Astrocyte (in vitro differentiated cells and primary cell): ENCODE data around the gene DNAH1. TPM values are rescaled to one million over a fixed set of nuclear protein-coding genes. Genes with fewer than 3 reads are reported as not detected.

Experiments
- DNase-seq: peaks from one replicate; pipeline ENCODE4 v3.0.0-alpha.2; 2010; ENCODE audit warnings: low read depth
- FAIRE-seq: peaks from 2 replicates; lab custom pipeline; 2011; peaks lifted over from hg19 to GRCh38; lab: Jason Lieb, UNC
- H2AFZ ChIP-seq: 2 replicates; pipeline ENCODE4 v1.6.0; 2012; ENCODE audit warnings: low read depth, low read length, inconsistent platforms
- H3K27ac ChIP-seq: 2 replicates; pipeline ENCODE4 v1.5.1; 2011; ENCODE audit warnings: low read depth, low read length, inconsistent platforms
- H3K27me3 ChIP-seq: 2 replicates; pipeline ENCODE4 v1.6.0; 2011; ENCODE audit warnings: low read length, inconsistent platforms; ENCODE audit not compliant: insufficient read depth
- H3K36me3 ChIP-seq: 2 replicates; pipeline ENCODE4 v1.5.1; 2011; ENCODE audit warnings: low read length, inconsistent platforms; ENCODE audit not compliant: insufficient read depth
- H3K4me1 ChIP-seq: 2 replicates; pipeline ENCODE4 v1.5.1; 2011; ENCODE audit warnings: low read length, inconsistent platforms; ENCODE audit not compliant: insufficient read depth
- H3K4me2 ChIP-seq: 2 replicates; pipeline ENCODE4 v1.6.0; 2012; ENCODE audit warnings: low read length, inconsistent platforms
- H3K4me3 ChIP-seq: 2 replicates; pipeline ENCODE4 v1.5.1; 2011; ENCODE audit warnings: low read depth, mild to moderate bottlenecking, low read length, inconsistent platforms; ENCODE audit not compliant: insufficient read depth
- H3K79me2 ChIP-seq: 2 replicates; pipeline ENCODE4 v1.6.0; 2012; ENCODE audit warnings: mild to moderate bottlenecking, low read length, inconsistent platforms; ENCODE audit not compliant: insufficient read depth
- H3K9ac ChIP-seq: 2 replicates; pipeline ENCODE4 v1.6.0; 2012; ENCODE audit warnings: mild to moderate bottlenecking, low read length, inconsistent platforms
- H3K9me3 ChIP-seq: 2 replicates; pipeline ENCODE4 v1.5.1; 2012; ENCODE audit warnings: low read depth, mild to moderate bottlenecking, low read length, inconsistent platforms; ENCODE audit not compliant: insufficient read depth
- H4K20me1 ChIP-seq: 2 replicates; pipeline ENCODE4 v1.6.0; 2012; ENCODE audit warnings: low read length, inconsistent platforms; ENCODE audit not compliant: insufficient read depth
- H3K27ac Mint-ChIP-seq: one replicate; pipeline ENCODE4 v1.8.0; 2021; ENCODE audit warnings: mild to moderate bottlenecking, mixed read lengths; ENCODE audit not compliant: unreplicated experiment
- H3K27me3 Mint-ChIP-seq: one replicate; pipeline ENCODE4 v1.8.0; 2021; ENCODE audit warnings: low read depth, mixed read lengths; ENCODE audit not compliant: unreplicated experiment
- H3K36me3 Mint-ChIP-seq: one replicate; pipeline ENCODE4 v1.8.0; 2021; ENCODE audit warnings: low read depth, mixed read lengths; ENCODE audit not compliant: unreplicated experiment
- H3K4me1 Mint-ChIP-seq: one replicate; pipeline ENCODE4 v1.8.0; 2021; ENCODE audit warnings: low read depth, mixed read lengths; ENCODE audit not compliant: unreplicated experiment
- H3K4me3 Mint-ChIP-seq: one replicate; pipeline ENCODE4 v1.8.0; 2021; ENCODE audit warnings: mild to moderate bottlenecking, moderate library complexity, mixed read lengths; ENCODE audit not compliant: unreplicated experiment
- H3K9me3 Mint-ChIP-seq: one replicate; pipeline ENCODE4 v1.8.0; 2021; ENCODE audit warnings: mild to moderate bottlenecking, mixed read lengths; ENCODE audit not compliant: unreplicated experiment
- EZH2 ChIP-seq: IDR thresholded peaks from 2 replicates; pipeline ENCODE4 v1.6.1; 2012; ENCODE audit warnings: mild to moderate bottlenecking, low read length, inconsistent platforms; ENCODE audit not compliant: insufficient read depth
- total RNA-seq: library from RNA; stranded (reverse); gene quantifications from 2 replicates; pipeline ENCODE4 v1.2.1, GENCODE V29; 2021
- TF ChIP-seq, protein P1 (sequence below): IDR thresholded peaks from 2 replicates; pipeline ENCODE4 v1.5.1; 2011; ENCODE audit warnings: low read depth, mild to moderate bottlenecking, inconsistent platforms, low read length, moderate library complexity; ENCODE audit not compliant: insufficient read depth

Gene DNAH1
- total RNA-seq, 1 donor from 2014 or later = 2.3 TPM

DNA sequence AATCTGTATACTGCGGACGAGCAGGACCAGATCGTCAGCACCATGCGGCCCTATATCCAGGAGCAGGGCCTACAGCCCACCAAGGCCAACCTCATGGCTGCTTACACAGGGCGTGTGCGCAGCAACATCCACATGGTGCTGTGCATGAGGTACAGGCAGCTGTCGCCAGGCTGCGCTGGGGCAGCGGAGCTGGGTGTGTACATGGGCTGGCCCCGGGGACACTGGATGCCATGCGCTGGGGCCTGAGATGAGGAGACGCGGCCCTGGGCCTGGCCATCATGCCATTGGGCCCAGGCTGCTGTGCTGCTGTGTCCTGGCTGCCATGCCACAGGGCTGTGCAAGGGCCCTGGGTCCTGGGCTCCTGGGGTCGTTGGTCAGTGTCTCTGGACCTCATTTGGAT is 67.3 kb downstream of the DNAH1 start:
- Mint-ChIP-seq H3K4me3 (no peak overlapping the region), H3K27ac (no peak overlapping the region), H3K9me3 (no peaks in the 10 kb centered on the region), H3K27me3 (peaks cover 37% of the 10 kb centered on the region), H3K36me3 (no peaks in the 10 kb centered on the region), H3K4me1 (no peaks in the 10 kb centered on the region)
- no peaks in the 10 kb centered on the region for H3K9me3 ChIP-seq
- no peaks in the 10 kb centered on the region for H3K4me1 ChIP-seq
- H3K4me2 ChIP-seq = no peak overlapping the region
- no peaks in the 10 kb centered on the region for H3K79me2 ChIP-seq
- H3K27me3 ChIP-seq = no peaks in the 10 kb centered on the region
- H3K36me3 ChIP-seq = no peaks in the 10 kb centered on the region
- no peak overlapping the region for H3K9ac ChIP-seq
- H3K27ac ChIP-seq = no peak overlapping the region
- DNase-seq = no peak
- FAIRE-seq = no peak
- TF ChIP-seq EZH2 = no peak
- TF ChIP-seq, protein P1, sequence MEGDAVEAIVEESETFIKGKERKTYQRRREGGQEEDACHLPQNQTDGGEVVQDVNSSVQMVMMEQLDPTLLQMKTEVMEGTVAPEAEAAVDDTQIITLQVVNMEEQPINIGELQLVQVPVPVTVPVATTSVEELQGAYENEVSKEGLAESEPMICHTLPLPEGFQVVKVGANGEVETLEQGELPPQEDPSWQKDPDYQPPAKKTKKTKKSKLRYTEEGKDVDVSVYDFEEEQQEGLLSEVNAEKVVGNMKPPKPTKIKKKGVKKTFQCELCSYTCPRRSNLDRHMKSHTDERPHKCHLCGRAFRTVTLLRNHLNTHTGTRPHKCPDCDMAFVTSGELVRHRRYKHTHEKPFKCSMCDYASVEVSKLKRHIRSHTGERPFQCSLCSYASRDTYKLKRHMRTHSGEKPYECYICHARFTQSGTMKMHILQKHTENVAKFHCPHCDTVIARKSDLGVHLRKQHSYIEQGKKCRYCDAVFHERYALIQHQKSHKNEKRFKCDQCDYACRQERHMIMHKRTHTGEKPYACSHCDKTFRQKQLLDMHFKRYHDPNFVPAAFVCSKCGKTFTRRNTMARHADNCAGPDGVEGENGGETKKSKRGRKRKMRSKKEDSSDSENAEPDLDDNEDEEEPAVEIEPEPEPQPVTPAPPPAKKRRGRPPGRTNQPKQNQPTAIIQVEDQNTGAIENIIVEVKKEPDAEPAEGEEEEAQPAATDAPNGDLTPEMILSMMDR = no peak
- H2AFZ ChIP-seq = no peak overlapping the region
- no peaks in the 10 kb centered on the region for H4K20me1 ChIP-seq
- H3K4me3 ChIP-seq = no peak overlapping the region

DNA sequence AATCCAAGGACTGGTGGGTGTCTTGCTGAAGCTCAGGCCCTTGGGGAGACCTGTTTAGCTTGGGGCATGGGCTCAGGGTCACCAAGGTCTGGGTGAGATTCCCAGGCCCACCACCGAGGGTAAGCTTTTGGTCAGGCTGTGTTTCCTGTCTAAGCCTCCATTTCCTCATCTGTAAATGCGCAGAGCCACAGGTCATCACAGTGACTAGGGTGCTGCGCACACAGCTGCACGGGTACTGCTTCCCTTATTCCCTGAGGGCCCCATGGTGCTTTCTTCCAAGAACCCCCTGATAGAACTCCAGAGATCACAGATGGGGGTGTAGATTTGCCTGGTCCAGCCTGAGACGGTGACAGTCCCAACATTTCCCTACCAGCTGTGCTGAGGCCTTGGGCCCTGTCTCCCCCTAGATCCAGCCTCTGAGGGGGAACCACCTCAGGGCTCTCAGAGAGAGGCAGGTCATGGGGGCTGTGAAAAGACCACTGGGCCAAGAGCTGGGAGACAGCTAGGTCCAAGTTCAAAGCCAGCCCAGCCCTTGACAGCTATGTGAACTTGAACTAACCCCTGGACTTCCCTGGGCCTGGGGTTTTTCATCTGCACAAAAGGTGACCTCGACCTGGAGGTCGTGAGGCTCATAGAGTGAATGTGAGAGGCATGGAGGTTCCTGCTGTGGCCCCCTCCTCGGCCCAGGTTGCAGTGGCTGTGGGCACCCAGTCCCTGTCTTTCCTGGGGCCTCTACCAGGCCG is 68.1 kb downstream of the DNAH1 start:
- H3K27me3 Mint-ChIP-seq = peaks cover 36% of the 10 kb centered on the region
- DNase-seq = no peak
- H2AFZ ChIP-seq = no peak overlapping the region
- no peak overlapping the region for H3K27ac Mint-ChIP-seq
- no peaks in the 10 kb centered on the region for H3K9me3 Mint-ChIP-seq
- no peak overlapping the region for H3K27ac ChIP-seq
- H4K20me1 ChIP-seq = no peaks in the 10 kb centered on the region
- no peak overlapping the region for H3K4me3 ChIP-seq
- no peak overlapping the region for H3K4me2 ChIP-seq
- no peaks in the 10 kb centered on the region for H3K36me3 ChIP-seq
- H3K79me2 ChIP-seq = no peaks in the 10 kb centered on the region
- no peaks in the 10 kb centered on the region for H3K4me1 Mint-ChIP-seq
- TF ChIP-seq, protein P1 = no peak
- no peak for TF ChIP-seq EZH2
- peaks cover 2% of the 10 kb centered on the region for H3K36me3 Mint-ChIP-seq
- H3K9ac ChIP-seq = no peak overlapping the region
- no peak for FAIRE-seq
- no peaks in the 10 kb centered on the region for H3K9me3 ChIP-seq
- H3K4me1 ChIP-seq = no peaks in the 10 kb centered on the region
- no peak overlapping the region for H3K4me3 Mint-ChIP-seq
- H3K27me3 ChIP-seq = no peaks in the 10 kb centered on the region

DNA sequence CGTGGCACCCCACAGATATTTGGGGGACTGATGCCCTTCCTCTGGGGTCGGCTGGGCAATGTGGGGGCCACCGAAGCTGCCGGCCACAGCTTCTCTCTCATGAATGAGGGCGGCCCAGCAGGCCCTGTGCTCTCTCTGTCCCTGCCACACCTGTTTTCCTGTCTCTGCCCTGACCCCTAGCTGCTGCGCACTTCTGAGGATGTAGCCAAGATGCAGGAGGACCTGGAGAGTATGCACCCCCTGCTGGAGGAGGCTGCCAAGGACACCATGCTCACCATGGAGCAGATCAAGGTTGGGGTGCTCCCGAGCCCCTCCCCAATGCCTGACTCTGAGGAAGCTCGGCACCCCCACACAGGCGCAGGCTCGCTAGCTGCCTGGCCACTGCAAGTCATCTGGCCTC is 69.0 kb downstream of the DNAH1 start:
- no peak overlapping the region for H3K4me3 ChIP-seq
- H2AFZ ChIP-seq = no peak overlapping the region
- no peaks in the 10 kb centered on the region for H3K9me3 Mint-ChIP-seq
- H3K4me1 ChIP-seq = no peaks in the 10 kb centered on the region
- H3K4me2 ChIP-seq = no peak overlapping the region
- no peak for TF ChIP-seq EZH2
- TF ChIP-seq, protein P1 = peak; percentile 28
- H3K36me3 Mint-ChIP-seq = peaks cover 2% of the 10 kb centered on the region
- H3K27me3 ChIP-seq = no peaks in the 10 kb centered on the region
- H3K4me1 Mint-ChIP-seq = no peaks in the 10 kb centered on the region
- no peak overlapping the region for H3K27ac ChIP-seq
- H3K4me3 Mint-ChIP-seq = no peak overlapping the region
- DNase-seq (peak; percentile 12), FAIRE-seq (no peak)
- H3K9me3 ChIP-seq = no peaks in the 10 kb centered on the region
- H4K20me1 ChIP-seq = no peaks in the 10 kb centered on the region
- H3K9ac ChIP-seq = no peak overlapping the region
- H3K27ac Mint-ChIP-seq = no peak overlapping the region
- no peaks in the 10 kb centered on the region for H3K36me3 ChIP-seq
- peaks cover 35% of the 10 kb centered on the region for H3K27me3 Mint-ChIP-seq
- no peaks in the 10 kb centered on the region for H3K79me2 ChIP-seq
